ENCODE data around the gene IDH3B. TPM values are rescaled to one million over a fixed set of nuclear protein-coding genes. Genes with fewer than 3 reads are reported as not detected.

IDH3B gene
- total and polyA plus RNA-seq, 2 of the 8 experiments (the other 6 are each of a cell fraction or from before 2014, with no cell fraction given) = 110 to 167 TPM

DNA sequence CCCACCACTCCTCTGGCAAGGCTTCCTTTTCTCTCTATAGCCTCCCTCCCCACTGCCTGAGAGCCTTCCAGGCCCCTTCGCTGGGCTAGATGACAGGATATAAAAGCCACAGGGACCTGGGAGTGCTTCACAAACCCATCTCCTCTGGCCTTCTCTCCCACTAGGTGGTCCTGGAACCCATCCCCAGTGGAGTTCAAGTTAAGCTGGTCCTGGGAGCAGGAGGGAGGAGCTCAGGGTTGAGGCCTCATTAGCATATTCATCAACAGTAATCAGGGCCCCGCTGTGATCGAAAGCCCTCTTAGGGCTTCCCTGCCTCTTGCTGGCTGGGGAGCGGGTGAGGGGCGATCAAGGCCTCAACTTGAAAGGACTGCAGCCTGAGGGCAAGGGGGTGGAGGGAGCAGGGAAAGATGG is 37.7 kb upstream of the IDH3B start:
- FAIRE-seq (peak; percentile 71), DNase-seq (ENCODE audit: low read depth in 1 of 2, low spot score in 2 of 2) (peak in 1 of 2 experiments; percentile 79)
- Histone ChIP-seq H3K4me3 (ENCODE audit: extremely low read depth in 1 of 4, insufficient read depth in 2 of 4, low read depth in 3 of 4, low read length in 4 of 4) (0 out of 8 replicates have a peak overlapping the region, but pooled peaks of 1 of the 4 experiments have one; percentile 12), H2AFZ (ENCODE audit: low read length) (no peak overlapping the region), H4K91ac (replicated peaks; ENCODE audit: insufficient read length, low read length) (no peak overlapping the region), H2BK120ac (replicated peaks; ENCODE audit: low read depth, low read length) (no peak overlapping the region), H3K9ac (replicated peaks in 1 of 4; ENCODE audit: extremely low read depth in 1 of 4, low read depth in 3 of 4, low read length in 3 of 4) (no peak overlapping the region), H2BK20ac (ENCODE audit: low read length) (peak overlapping the region; percentile 84; the same call in 1 of the 2 replicates), H3K79me2 (ENCODE audit: control insufficient read depth in 1 of 2, insufficient read depth in 2 of 2, low read length in 2 of 2) (no peaks in the 10 kb centered on the region), H3K23me2 (ENCODE audit: low read depth, low read length) (no peaks in the 10 kb centered on the region; the same call in 1 of the 2 replicates), H3K36me3 (ENCODE audit: control insufficient read depth in 2 of 4, insufficient read depth in 4 of 4, low read length in 3 of 4) (no peaks in the 10 kb centered on the region), H3K27me3 (replicated peaks in 1 of 4; ENCODE audit: control insufficient read depth in 3 of 4, extremely low read depth in 1 of 4, insufficient read depth in 3 of 4, low read length in 3 of 4) (peaks cover 0 to 51% (median 38%) of the 10 kb centered on the region in 4 experiments; a peak in 6 of 7 replicates), H2BK12ac (ENCODE audit: low read depth, low read length) (peak overlapping the region; percentile 92; the same call in 1 of the 2 replicates), H4K20me1 (replicated peaks in 1 of 2; ENCODE audit: control insufficient read depth in 1 of 2, insufficient read depth in 2 of 2, low read length in 2 of 2) (no peaks in the 10 kb centered on the region), H3K18ac (ENCODE audit: extremely low read depth, low read length) (no peak overlapping the region), H2BK5ac (ENCODE audit: low read depth, low read length) (no peak overlapping the region; the same call in 1 of the 2 replicates), H3K4me2 (ENCODE audit: insufficient read depth in 1 of 2, low read depth in 2 of 2, low read length in 2 of 2) (peak overlapping the region; percentile 27 to 38), H3K23ac (ENCODE audit: insufficient read length) (no peak overlapping the region), H4K5ac (ENCODE audit: insufficient read length, low read depth, low read length) (no peak overlapping the region), H2BK15ac (ENCODE audit: low read length) (no peak overlapping the region), H3K27ac (ENCODE audit: low read depth, low read length) (no peak overlapping the region), H3K56ac (replicated peaks; ENCODE audit: insufficient read length, low read depth, low read length) (no peak overlapping the region), H4K8ac (ENCODE audit: extremely low read depth, insufficient read depth, low read length) (no peak overlapping the region), H3K4ac (replicated peaks; ENCODE audit: insufficient read length, low read depth, low read length) (no peak overlapping the region), H3K79me1 (ENCODE audit: low read depth, low read length) (no peaks in the 10 kb centered on the region), H3K4me1 (replicated peaks in 1 of 4; ENCODE audit: control insufficient read depth in 3 of 4, insufficient read depth in 4 of 4, low read length in 3 of 4) (peaks cover 0 to 41% (median 27%) of the 10 kb centered on the region in 4 experiments; a peak in 6 of 7 replicates), H3K14ac (ENCODE audit: insufficient read length) (no peak overlapping the region), H3K9me3 (ENCODE audit: insufficient read depth in 2 of 2, low read depth in 1 of 2, low read length in 1 of 2) (no peaks in the 10 kb centered on the region), H2AK5ac (ENCODE audit: low read depth, low read length) (no peak overlapping the region)
- POLR2A ChIA-PET (ENCODE audit: partially characterized antibody) = interaction anchor here (0.8 to 2.3 kb wide), 5 partner anchors 8 to 52 kb away, joined by 3 to 9 read pairs (median 4); no protein-coding TSS in a partner anchor
- 18% methylated on average over 5 of the region's 5 CpGs; no CpG with 5 or more reads in 1 of the 2 experiments for WGBS, 2 experiments (ENCODE audit: extremely low coverage in 1 of 2, insufficient coverage in 1 of 2, insufficient read length in 1 of 2, insufficient replicate concordance in 2 of 2, low coverage in 1 of 2, low lambda C conversion rate in 2 of 2, missing lambda C conversion rate in 1 of 2)
- CTCF ChIA-PET (ENCODE audit: partially characterized antibody) = interaction anchor here (0.9 to 8.4 kb wide), 6 partner anchors 11 to 52 kb away, joined by 3 to 75 read pairs (median 44); no protein-coding TSS in a partner anchor
- TF ChIP-seq HDAC2 (IDR thresholded peaks at IDR 0.05; ENCODE audit: borderline replicate concordance in 1 of 2, low read depth in 2 of 2, low read length in 2 of 2) (no peak), YY1 (IDR thresholded peaks at IDR 0.05; ENCODE audit: low read depth, low read length) (no peak), RAD21 (IDR thresholded peaks at IDR 0.05 in 1 of 2, conservative IDR thresholded peaks at IDR 0.05 in 1 of 2; ENCODE audit: low read depth in 2 of 2, low read length in 2 of 2) (0 out of 4 replicates have a peak, but pooled peaks of 1 of the 2 experiments have one; percentile 3), CTCF (IDR thresholded peaks at IDR 0.05; ENCODE audit: control extremely low read depth in 1 of 3, insufficient read depth in 1 of 3, low read depth in 1 of 3, low read length in 3 of 3) (no peak), TBP (IDR thresholded peaks at IDR 0.05; ENCODE audit: low read depth, low read length) (no peak), BACH1 (IDR thresholded peaks at IDR 0.05; ENCODE audit: low read length) (no peak)
- TF ChIP-seq, protein P1, sequence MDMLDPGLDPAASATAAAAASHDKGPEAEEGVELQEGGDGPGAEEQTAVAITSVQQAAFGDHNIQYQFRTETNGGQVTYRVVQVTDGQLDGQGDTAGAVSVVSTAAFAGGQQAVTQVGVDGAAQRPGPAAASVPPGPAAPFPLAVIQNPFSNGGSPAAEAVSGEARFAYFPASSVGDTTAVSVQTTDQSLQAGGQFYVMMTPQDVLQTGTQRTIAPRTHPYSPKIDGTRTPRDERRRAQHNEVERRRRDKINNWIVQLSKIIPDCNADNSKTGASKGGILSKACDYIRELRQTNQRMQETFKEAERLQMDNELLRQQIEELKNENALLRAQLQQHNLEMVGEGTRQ (IDR thresholded peaks at IDR 0.05; ENCODE audit: low read length) = no peak
- TF ChIP-seq, protein P2, sequence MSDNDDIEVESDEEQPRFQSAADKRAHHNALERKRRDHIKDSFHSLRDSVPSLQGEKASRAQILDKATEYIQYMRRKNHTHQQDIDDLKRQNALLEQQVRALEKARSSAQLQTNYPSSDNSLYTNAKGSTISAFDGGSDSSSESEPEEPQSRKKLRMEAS (IDR thresholded peaks at IDR 0.05) = no peak

All from H1 (cell line).